ENCODE data around the gene ELL.

The ELL gene

DNA sequence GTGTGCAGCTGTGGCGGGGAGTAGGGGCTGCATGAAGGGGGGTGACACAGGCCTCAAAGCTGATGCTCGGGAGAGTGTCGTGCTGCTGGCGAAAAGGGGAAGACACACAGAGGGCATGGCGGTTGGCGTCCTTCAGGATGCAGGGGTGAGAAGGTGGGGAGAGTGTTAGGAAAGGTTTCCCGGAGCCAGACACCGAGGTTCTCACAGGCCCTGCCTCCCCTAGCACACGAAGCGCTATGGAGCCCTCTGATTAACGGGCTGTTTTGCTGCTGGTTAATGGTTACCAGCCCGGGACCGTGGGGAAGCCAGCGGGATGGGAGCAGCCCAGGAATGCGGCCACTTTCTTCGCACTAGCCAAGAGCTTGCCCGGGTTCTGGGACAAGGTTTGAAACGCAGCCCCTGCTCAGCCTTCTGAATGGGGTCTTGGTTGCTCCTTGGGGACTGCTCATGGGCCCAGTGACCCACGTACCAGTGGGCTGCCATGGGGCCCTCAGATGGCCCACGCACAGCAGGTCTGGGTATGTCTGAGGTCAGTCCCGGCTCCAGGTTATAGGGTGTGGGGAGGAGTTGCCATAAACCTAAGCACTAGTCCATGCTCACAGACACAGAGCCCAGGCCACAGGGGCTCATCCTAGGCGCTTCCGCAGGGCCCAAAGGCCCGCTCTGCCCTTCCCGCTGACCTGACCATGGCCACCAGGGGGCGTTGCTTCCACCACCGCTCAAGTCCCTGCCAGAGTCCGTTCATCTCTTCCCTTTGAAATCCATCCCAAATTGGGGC, 52.6 kb downstream of the ELL start:
- Histone ChIP-seq H3K27me3 (ENCODE audit: control insufficient read depth, low read length) (no peaks in the 10 kb centered on the region), H4K20me1 (ENCODE audit: control insufficient read depth, insufficient read depth, low read depth, low read length) (peaks cover 4% of the 10 kb centered on the region)
- no peak for TF ChIP-seq EZH2phosphoT487 (IDR thresholded peaks at IDR 0.05; ENCODE audit: borderline replicate concordance, low read length)
- TF ChIP-seq CTCF (IDR thresholded peaks at IDR 0.05; ENCODE audit: low read depth, low read length, poor library complexity, severe bottlenecking) = peak; percentile 88

DNA sequence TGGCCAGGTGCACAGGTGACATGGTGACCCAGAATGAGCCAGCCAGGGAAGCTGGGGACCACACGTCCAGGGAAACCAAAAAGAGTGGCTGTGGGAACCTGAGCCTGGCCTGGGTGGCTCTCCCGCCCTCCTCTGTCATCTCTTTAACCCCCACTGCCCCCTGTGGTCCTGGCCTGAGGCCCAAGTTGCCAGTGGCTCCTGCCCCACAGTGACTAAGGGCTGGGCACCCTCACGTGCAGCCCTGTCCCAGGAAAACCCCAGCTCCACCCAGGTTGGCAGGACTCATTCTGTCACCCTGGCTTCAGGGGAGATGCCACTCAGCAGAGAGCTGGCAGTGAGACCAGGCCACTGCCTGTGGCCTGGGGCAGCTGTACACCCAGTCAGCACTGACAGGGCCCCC, 53.4 kb downstream of the ELL start:
- peaks cover 4% of the 10 kb centered on the region for H4K20me1 ChIP-seq (ENCODE audit: control insufficient read depth, insufficient read depth, low read depth, low read length)
- no peak overlapping the region for H3K4me3 ChIP-seq (ENCODE audit: low read length)
- H3K79me2 ChIP-seq (ENCODE audit: control insufficient read depth, low read length) = peaks cover 13% of the 10 kb centered on the region

More for the DNA sequence above, 52.6 kb downstream of the ELL start:
- Histone ChIP-seq H3K9me3 (ENCODE audit: control insufficient read depth, insufficient read depth, low read length) (no peaks in the 10 kb centered on the region), H3F3A (ENCODE audit: control insufficient read depth, insufficient read depth) (no peaks in the 10 kb centered on the region), H3K27ac (ENCODE audit: low read depth, low read length) (no peak overlapping the region), H3K9me2 (replicated peaks; ENCODE audit: control insufficient read depth, low read length) (no peaks in the 10 kb centered on the region), H3K4me1 (ENCODE audit: control insufficient read depth, low read length) (no peaks in the 10 kb centered on the region), H3K4me2 (ENCODE audit: low read length) (no peak overlapping the region), H3K4me3 (ENCODE audit: low read length) (no peak overlapping the region), H3K79me2 (ENCODE audit: control insufficient read depth, low read length) (peaks cover 18% of the 10 kb centered on the region), H3K36me3 (ENCODE audit: control insufficient read depth, low read length) (peaks cover 10% of the 10 kb centered on the region; the same call in 1 of the 2 replicates)

GRCh38 chr19:18467978-18468377, 53.9 kb downstream of the ELL start:
- no peaks in the 10 kb centered on the region for H3K27me3 ChIP-seq (ENCODE audit: control insufficient read depth, low read length)
- no peak overlapping the region for H3K4me2 ChIP-seq (ENCODE audit: low read length)
- H3F3A ChIP-seq (ENCODE audit: control insufficient read depth, insufficient read depth) = no peaks in the 10 kb centered on the region
- H3K9me2 ChIP-seq (replicated peaks; ENCODE audit: control insufficient read depth, low read length) = no peaks in the 10 kb centered on the region
- no peaks in the 10 kb centered on the region for H3K4me1 ChIP-seq (ENCODE audit: control insufficient read depth, low read length)
- H3K79me2 ChIP-seq (ENCODE audit: control insufficient read depth, low read length) = peaks cover 11% of the 10 kb centered on the region
- no peak overlapping the region for H3K4me3 ChIP-seq (ENCODE audit: low read length)
- H3K27ac ChIP-seq (ENCODE audit: low read depth, low read length) = no peak overlapping the region
- peaks cover 4% of the 10 kb centered on the region for H4K20me1 ChIP-seq (ENCODE audit: control insufficient read depth, insufficient read depth, low read depth, low read length)
- TF ChIP-seq EZH2phosphoT487 (IDR thresholded peaks at IDR 0.05; ENCODE audit: borderline replicate concordance, low read length) (no peak), CTCF (IDR thresholded peaks at IDR 0.05; ENCODE audit: low read depth, low read length, poor library complexity, severe bottlenecking) (no peak)
- no peaks in the 10 kb centered on the region for H3K9me3 ChIP-seq (ENCODE audit: control insufficient read depth, insufficient read depth, low read length)
- H3K36me3 ChIP-seq (ENCODE audit: control insufficient read depth, low read length) = peaks cover 10% of the 10 kb centered on the region; the same call in 1 of the 2 replicates

More for the DNA sequence above, 53.4 kb downstream of the ELL start:
- no peaks in the 10 kb centered on the region for H3K27me3 ChIP-seq (ENCODE audit: control insufficient read depth, low read length)
- no peaks in the 10 kb centered on the region for H3K9me2 ChIP-seq (replicated peaks; ENCODE audit: control insufficient read depth, low read length)
- no peak overlapping the region for H3K4me2 ChIP-seq (ENCODE audit: low read length)
- H3K9me3 ChIP-seq (ENCODE audit: control insufficient read depth, insufficient read depth, low read length) = no peaks in the 10 kb centered on the region
- H3F3A ChIP-seq (ENCODE audit: control insufficient read depth, insufficient read depth) = no peaks in the 10 kb centered on the region
- H3K36me3 ChIP-seq (ENCODE audit: control insufficient read depth, low read length) = peaks cover 10% of the 10 kb centered on the region; the same call in 1 of the 2 replicates
- TF ChIP-seq CTCF (IDR thresholded peaks at IDR 0.05; ENCODE audit: low read depth, low read length, poor library complexity, severe bottlenecking) = no peak
- TF ChIP-seq EZH2phosphoT487 (IDR thresholded peaks at IDR 0.05; ENCODE audit: borderline replicate concordance, low read length) = no peak
- no peak overlapping the region for H3K27ac ChIP-seq (ENCODE audit: low read depth, low read length)
- no peaks in the 10 kb centered on the region for H3K4me1 ChIP-seq (ENCODE audit: control insufficient read depth, low read length)
